DOHH2 (cell line): Measurements from ENCODE around the gene ADAMTS18.

Source experiments
- EZH2phosphoT487 ChIP-seq: fragments of 200-600 bp; sonication (generic); IDR thresholded peaks from 2 replicates; pipeline ENCODE4 v1.6.1; 2017; ENCODE audit warnings: borderline replicate concordance, mild to moderate bottlenecking, antibody characterized with exemption, low read length, moderate library complexity, mixed read lengths
- TF ChIP-seq, protein P1 (sequence below): fragments of 200-600 bp; sonication (generic); IDR thresholded peaks from one replicate; pipeline ENCODE4 v1.5.1; 2014; ENCODE audit warnings: antibody characterized with exemption, mild to moderate bottlenecking, low read depth, low read length; ENCODE audit not compliant: poor library complexity, severe bottlenecking

DNA sequence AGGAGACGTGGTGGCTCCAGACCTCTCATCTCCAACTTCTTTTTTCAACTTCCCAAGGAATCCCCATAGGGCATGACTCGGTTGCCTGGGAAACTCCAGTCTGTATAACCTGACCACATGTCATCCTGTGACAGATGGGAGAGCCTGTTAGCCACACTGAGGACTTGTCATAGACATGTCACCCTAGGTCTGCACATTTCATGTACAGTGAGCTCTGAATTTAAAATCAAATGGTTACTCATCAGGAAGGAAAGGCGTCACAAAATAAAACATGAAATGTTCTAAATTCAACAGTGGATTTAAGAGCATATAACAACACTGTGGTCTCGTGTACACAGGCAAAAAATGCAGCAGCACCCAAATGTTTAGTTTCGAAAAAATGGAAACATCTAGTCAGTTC is 22.2 kb upstream of the ADAMTS18 start:
- TF ChIP-seq, protein P1, sequence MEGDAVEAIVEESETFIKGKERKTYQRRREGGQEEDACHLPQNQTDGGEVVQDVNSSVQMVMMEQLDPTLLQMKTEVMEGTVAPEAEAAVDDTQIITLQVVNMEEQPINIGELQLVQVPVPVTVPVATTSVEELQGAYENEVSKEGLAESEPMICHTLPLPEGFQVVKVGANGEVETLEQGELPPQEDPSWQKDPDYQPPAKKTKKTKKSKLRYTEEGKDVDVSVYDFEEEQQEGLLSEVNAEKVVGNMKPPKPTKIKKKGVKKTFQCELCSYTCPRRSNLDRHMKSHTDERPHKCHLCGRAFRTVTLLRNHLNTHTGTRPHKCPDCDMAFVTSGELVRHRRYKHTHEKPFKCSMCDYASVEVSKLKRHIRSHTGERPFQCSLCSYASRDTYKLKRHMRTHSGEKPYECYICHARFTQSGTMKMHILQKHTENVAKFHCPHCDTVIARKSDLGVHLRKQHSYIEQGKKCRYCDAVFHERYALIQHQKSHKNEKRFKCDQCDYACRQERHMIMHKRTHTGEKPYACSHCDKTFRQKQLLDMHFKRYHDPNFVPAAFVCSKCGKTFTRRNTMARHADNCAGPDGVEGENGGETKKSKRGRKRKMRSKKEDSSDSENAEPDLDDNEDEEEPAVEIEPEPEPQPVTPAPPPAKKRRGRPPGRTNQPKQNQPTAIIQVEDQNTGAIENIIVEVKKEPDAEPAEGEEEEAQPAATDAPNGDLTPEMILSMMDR = no peak
- TF ChIP-seq EZH2phosphoT487 = no peak
